BJ (cell line): ENCODE measurements around the gene PRAMEF26. TPM values are rescaled to one million over a fixed set of nuclear protein-coding genes. Genes with fewer than 3 reads are reported as not detected.
"Not testable (repeated sequence)": the region's sequence is repeated elsewhere in the genome, so short reads cannot be mapped to it uniquely, and the experiment has no call there.

ENCODE experiments used
- CTCF ChIA-PET: fragments of 350-600 bp; formaldehyde crosslinking; extraction: SDS; loops from one replicate; lab custom pipeline; 2021; ENCODE audit warnings: antibody characterized with exemption, inconsistent platforms; lab: Yijun Ruan, JAX
- POLR2A ChIA-PET: fragments of 300-600 bp; sonication (Branson Sonifier 250); formaldehyde crosslinking; extraction: SDS; loops from one replicate; lab custom pipeline; 2021; ENCODE audit warnings: antibody characterized with exemption; lab: Charles Lee
- DNase-seq: peaks from one replicate; pipeline ENCODE4 v3.0.0-alpha.2; 2011; ENCODE audit warnings: low read depth
- H3K27me3 ChIP-seq: 2 replicates; pipeline ENCODE4 v1.6.0; 2011; ENCODE audit warnings: low read length; ENCODE audit not compliant: control insufficient read depth, insufficient read depth
- H3K36me3 ChIP-seq: 2 replicates; pipeline ENCODE4 v1.5.1; 2011; ENCODE audit warnings: low read length; ENCODE audit not compliant: control insufficient read depth, insufficient read depth
- H3K4me3 ChIP-seq: 2 replicates; pipeline ENCODE4 v1.5.1; 2011; ENCODE audit warnings: low read depth, mild to moderate bottlenecking, control low read depth, low read length
- polyA minus RNA-seq: library from RNA; depleted of rRNA, polyadenylated mRNA; stranded (reverse); fragments of >200 nt; gene quantifications from 2 replicates; pipeline ENCODE4 v1.2.3, GENCODE V29; 2011; rRNA and poly(A)+ RNA removed
- polyA plus RNA-seq: library from polyadenylated mRNA; depleted of rRNA; stranded (reverse); fragments of >200 nt; gene quantifications from 2 replicates; pipeline ENCODE4 v1.2.3, GENCODE V29; 2011; rRNA removed

The PRAMEF26 gene
- polyA plus RNA-seq (not detected in 2 replicates), polyA minus RNA-seq (not detected in 2 replicates)

DNA sequence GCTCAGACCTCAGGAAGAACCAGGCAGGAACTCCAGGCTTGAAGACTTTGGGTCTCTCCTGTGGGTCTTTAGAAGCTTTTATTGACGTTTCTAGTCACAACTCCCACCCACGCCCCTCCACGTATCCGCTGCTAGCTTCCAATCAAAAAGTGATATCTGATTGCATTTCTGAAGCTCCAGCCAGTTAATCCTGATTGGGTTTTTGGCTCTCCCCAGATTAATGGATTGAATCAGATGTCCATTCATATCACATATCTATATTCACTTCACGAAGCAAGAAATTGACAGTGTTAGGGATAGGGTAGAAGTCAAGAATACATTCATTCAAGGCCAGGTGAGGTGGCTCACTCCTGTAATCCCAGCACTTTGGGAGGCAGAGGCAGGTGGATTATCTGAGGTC is at the start of gene PRAMEF26:
PRAMEF26 (minus strand) TSS at position 101 of the 400 bp plus-strand sequence. CDS start 2,914 bp downstream, outside the sequence.
- CTCF ChIA-PET, POLR2A ChIA-PET, H3K27me3 ChIP-seq, DNase-seq, H3K4me3 ChIP-seq, H3K36me3 ChIP-seq: not testable (repeated sequence)

DNA sequence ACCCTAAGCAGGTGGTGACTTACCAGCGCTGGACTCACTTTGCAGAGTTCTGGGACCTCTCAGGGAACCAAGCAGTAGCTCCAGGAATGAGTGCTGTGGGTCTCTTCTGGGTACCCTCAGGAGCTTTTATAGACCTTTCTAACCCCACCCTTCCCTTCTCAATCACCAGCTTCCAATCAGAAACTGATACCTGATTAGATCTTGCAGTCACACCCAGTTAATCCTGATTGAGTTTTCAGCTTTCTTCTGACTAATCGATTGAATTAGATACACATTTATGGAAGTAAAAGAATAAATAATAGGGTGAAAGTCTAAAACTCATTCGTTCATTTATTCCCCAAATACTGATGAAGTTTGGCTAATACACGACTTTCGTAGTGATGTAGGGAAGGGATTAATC is 45.5 kb upstream of the PRAMEF26 start, which contains the start of gene PRAMEF13:
PRAMEF13 (minus strand) TSS at position 101 of the 400 bp plus-strand sequence. CDS start 1,820 bp downstream, outside the sequence.
- CTCF ChIA-PET, POLR2A ChIA-PET: not testable (repeated sequence)

DNA sequence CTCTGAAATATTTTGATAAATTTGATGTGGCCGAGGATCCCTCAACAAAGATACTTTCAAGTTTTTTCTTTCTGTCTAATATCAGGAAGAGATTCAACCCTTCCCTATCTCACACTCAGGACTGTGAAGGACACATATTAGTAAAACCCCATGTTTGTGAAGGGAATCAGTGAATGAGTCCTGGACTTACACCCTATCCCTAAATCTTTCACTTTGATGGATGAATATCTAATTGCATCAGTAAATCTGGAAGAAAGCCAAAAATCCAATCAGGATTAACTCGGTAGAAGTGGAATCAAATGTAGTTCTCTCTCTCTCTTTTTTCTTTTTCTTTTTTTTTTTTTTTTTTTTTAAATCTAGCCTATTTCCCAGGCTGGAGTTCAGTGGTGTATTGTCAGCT is 15.7 kb upstream of the PRAMEF26 start, which contains the start of gene PRAMEF9:
PRAMEF9 (plus strand) TSS at position 301 of the 400 bp plus-strand sequence. CDS start 3,433 bp downstream, outside the sequence.
- POLR2A ChIA-PET, H3K27me3 ChIP-seq, H3K4me3 ChIP-seq, H3K36me3 ChIP-seq, DNase-seq, CTCF ChIA-PET: not testable (repeated sequence)

More for the DNA sequence above, 45.5 kb upstream of the PRAMEF26 start, which contains the start of gene PRAMEF13:
- H3K4me3 ChIP-seq, DNase-seq, H3K27me3 ChIP-seq, H3K36me3 ChIP-seq: not testable (repeated sequence)

DNA sequence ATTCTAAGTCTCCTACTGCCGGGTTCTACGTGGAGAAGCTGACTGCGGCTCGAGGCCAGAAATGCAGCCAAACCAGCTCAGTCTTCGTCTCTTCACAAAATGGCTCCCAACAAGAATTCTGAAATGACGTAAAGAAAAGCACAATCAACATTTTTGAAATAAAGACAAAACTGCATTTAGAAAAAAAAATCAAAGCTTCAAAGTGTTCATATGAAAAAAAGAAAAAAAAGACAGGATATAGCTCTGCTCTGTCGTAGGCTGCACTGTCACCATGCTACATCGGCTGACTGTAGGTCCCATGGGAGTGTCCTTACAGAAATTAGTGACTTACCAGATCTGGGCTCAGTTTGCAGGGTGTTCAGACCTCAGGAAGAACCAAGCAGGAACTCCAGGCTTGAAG is 9.7 kb upstream of the PRAMEF26 start, which contains the start of gene HNRNPCL4:
HNRNPCL4 (minus strand) TSS at position 101 of the 400 bp plus-strand sequence. CDS start 164 bp downstream, outside the sequence.
- H3K4me3 ChIP-seq, CTCF ChIA-PET, POLR2A ChIA-PET, DNase-seq, H3K36me3 ChIP-seq, H3K27me3 ChIP-seq: not testable (repeated sequence)

DNA sequence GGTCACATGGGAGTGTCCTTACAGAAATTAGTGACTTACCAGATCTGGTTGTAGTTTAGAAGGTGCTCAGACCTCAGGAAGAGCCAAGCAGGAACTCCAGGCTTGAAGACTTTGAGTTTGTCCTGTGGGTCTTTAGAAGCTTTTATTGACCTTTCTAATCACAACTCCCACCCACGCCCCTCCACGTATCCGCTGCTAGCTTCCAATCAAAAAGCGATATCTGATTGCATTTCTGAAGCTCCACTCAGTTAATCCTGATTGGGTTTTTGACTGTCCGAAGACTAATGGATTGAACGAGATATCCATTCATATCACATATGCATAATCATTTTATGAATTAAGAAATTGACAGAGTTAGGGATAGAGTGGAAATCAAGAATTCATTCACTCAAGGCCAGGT is 39.1 kb downstream of the PRAMEF26 start, which contains the start of gene HNRNPCL2:
HNRNPCL2 (minus strand) TSS at position 101 of the 400 bp plus-strand sequence. CDS start 454 bp downstream, outside the sequence.
- POLR2A ChIA-PET, H3K4me3 ChIP-seq, H3K27me3 ChIP-seq, CTCF ChIA-PET, DNase-seq, H3K36me3 ChIP-seq: not testable (repeated sequence)

Other genes with a start within 250 kb of the PRAMEF26 start
- not detected in 2 replicates for gene PRAMEF7, start 239.4 kb downstream of the PRAMEF26 start, polyA plus RNA-seq
- not detected in 2 replicates for gene PRAMEF6, start 208.4 kb downstream of the PRAMEF26 start, polyA plus RNA-seq
- gene PRAMEF27, start 99.4 kb downstream of the PRAMEF26 start, polyA plus RNA-seq: not detected in 2 replicates
- not detected in 2 replicates for gene HNRNPCL3, start 95.2 kb downstream of the PRAMEF26 start, polyA plus RNA-seq
- not detected in 2 replicates for gene PRAMEF25, start 85.2 kb downstream of the PRAMEF26 start, polyA plus RNA-seq
- not detected in 2 replicates for gene HNRNPCL2, start 39.2 kb downstream of the PRAMEF26 start, polyA plus RNA-seq
- gene HNRNPCL4, start 9.6 kb upstream of the PRAMEF26 start, polyA plus RNA-seq: not detected in 2 replicates
- gene PRAMEF9, start 15.8 kb upstream of the PRAMEF26 start, polyA plus RNA-seq: not detected in 2 replicates
- gene PRAMEF13, start 45.4 kb upstream of the PRAMEF26 start, polyA plus RNA-seq: not detected in 2 replicates
- not detected in 2 replicates for gene PRAMEF18, start 70.1 kb upstream of the PRAMEF26 start, polyA plus RNA-seq
- not detected in 2 replicates for gene PRAMEF5, start 98.2 kb upstream of the PRAMEF26 start, polyA plus RNA-seq
- gene PRAMEF8, start 129.1 kb upstream of the PRAMEF26 start, polyA plus RNA-seq: not detected in 2 replicates
- not detected in 2 replicates for gene PRAMEF33, start 147.5 kb upstream of the PRAMEF26 start, polyA plus RNA-seq
- gene PRAMEF15, start 159.6 kb upstream of the PRAMEF26 start, polyA plus RNA-seq: not detected in 2 replicates
- not detected in 2 replicates for gene PRAMEF14, start 191.1 kb upstream of the PRAMEF26 start, polyA plus RNA-seq
- not detected in 2 replicates for gene PRAMEF19, start 215.9 kb upstream of the PRAMEF26 start, polyA plus RNA-seq
- gene PRAMEF17, start 233.6 kb upstream of the PRAMEF26 start, polyA plus RNA-seq: not detected in 2 replicates